ENCODE data around the gene TICAM2.
A peak's percentile ranks its signal among the peaks of the same experiment; 100 is the strongest.

Gene TICAM2

DNA sequence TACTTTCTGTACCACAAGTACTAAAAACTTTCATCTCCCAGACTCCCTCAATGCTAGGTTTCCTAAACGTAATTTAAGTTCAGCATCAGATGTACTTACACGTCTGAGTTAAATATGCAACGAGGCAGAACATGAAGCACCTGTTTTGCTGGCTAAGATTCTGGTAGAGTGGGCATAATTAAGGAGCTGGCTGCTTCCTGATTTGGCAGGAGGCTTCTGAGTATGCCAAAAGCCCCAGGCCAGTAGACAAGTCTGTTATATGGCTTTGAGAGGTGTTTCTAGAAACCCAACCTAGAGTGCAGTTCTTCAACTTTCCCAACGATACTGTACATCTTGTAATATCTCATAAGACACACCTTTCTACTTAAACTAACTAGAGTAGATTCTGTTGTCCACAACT lies 13.6 kb downstream of the TICAM2 start:
- Histone ChIP-seq H3K36me3 (ENCODE audit: control insufficient read depth in 2 of 2, insufficient read depth in 1 of 2, low read length in 2 of 2) (no peaks in the 10 kb centered on the region), H3K9me3 (ENCODE audit: control insufficient read depth, insufficient read depth, low read depth, low read length) (no peaks in the 10 kb centered on the region), H3K4me3 (ENCODE audit: low read depth, low read length) (no peak overlapping the region), H3K4me1 (ENCODE audit: control insufficient read depth, insufficient read depth, low read length) (no peaks in the 10 kb centered on the region), H3K27ac (ENCODE audit: extremely low read depth, low read depth, low read length) (no peak overlapping the region)
- ChIA-PET CTCF (interaction anchor here (0.7 to 5.2 kb wide), 4 partner anchors 14 to 279 kb away, joined by 3 to 23 read pairs (median 5); no protein-coding TSS in a partner anchor), POLR2A (no interaction called here)
- TF ChIP-seq ZSCAN23 (tag by site-specific recombination; IDR thresholded peaks at IDR 0.05) (no peak), KLF7 (tag by site-specific recombination; IDR thresholded peaks at IDR 0.05; ENCODE audit: borderline replicate concordance) (no peak), ZNF76 (tag by site-specific recombination; IDR thresholded peaks at IDR 0.05; ENCODE audit: borderline replicate concordance, low read depth) (no peak)

DNA sequence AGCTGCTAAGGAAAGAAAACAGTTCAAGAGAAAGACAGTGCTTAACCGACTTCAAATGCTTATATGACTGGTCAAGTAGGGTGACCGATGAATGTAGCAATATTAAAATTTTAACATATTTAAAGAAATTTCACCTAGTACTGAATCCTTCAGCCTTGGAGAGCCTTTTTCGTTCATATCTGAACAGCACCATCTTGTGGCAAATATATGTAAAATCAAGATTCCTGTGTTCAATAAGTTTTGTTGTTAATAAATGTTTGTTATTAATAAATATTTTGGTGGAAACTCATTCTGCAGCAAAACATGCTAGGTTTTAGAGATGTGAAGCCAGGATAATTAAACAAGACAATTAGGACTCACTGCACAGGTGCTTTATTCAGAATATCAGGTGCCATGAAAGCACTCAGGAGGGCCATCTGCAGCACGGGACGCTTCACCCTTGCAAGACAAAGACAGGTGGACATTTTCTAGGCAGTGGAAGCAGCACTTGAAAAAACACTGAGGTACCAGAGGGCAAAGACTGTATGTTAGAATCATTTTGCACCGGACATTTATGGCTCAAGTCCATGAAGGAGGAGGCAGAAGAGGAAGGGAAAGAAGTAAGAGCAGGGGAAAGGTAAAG lies 15.6 kb downstream of the TICAM2 start:
- ChIA-PET POLR2A (no interaction called here), CTCF (interaction anchor here (0.9 to 5.2 kb wide), 2 partner anchors 14 to 277 kb away, joined by 5 to 23 read pairs; no protein-coding TSS in a partner anchor)
- Histone ChIP-seq H3K9me3 (ENCODE audit: control insufficient read depth, insufficient read depth, low read depth, low read length) (no peaks in the 10 kb centered on the region), H3K27ac (ENCODE audit: extremely low read depth, low read depth, low read length) (no peak overlapping the region), H3K4me3 (ENCODE audit: low read depth, low read length) (no peak overlapping the region), H3K4me1 (ENCODE audit: control insufficient read depth, insufficient read depth, low read length) (no peaks in the 10 kb centered on the region), H3K36me3 (ENCODE audit: control insufficient read depth in 2 of 2, insufficient read depth in 1 of 2, low read length in 2 of 2) (no peaks in the 10 kb centered on the region)
- TF ChIP-seq ZNF654 (tag by site-specific recombination; IDR thresholded peaks at IDR 0.05; ENCODE audit: low read depth) = peak; percentile 53
- TF ChIP-seq, protein P1, sequence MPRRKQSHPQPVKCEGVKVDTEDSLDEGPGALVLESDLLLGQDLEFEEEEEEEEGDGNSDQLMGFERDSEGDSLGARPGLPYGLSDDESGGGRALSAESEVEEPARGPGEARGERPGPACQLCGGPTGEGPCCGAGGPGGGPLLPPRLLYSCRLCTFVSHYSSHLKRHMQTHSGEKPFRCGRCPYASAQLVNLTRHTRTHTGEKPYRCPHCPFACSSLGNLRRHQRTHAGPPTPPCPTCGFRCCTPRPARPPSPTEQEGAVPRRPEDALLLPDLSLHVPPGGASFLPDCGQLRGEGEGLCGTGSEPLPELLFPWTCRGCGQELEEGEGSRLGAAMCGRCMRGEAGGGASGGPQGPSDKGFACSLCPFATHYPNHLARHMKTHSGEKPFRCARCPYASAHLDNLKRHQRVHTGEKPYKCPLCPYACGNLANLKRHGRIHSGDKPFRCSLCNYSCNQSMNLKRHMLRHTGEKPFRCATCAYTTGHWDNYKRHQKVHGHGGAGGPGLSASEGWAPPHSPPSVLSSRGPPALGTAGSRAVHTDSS (tag by site-specific recombination; IDR thresholded peaks at IDR 0.05) = no peak

DNA sequence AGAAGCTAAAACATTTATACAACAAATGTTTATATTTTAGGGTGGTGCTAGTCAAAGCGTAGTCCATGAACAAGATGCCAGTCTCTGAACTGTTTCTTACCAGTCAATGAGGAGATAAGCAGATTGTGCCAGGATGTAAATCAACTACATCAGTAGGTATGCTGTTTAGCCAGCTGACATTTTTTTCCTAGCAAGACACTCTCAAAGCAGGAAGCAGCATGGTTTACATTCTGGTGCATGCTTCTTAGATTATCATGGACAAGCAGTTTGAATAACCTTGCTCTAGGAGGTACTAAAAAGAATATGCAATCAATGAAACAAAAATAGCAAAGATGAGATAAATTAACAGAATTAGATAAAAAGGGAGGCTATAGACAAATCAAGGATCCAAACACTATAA lies 17.0 kb downstream of the TICAM2 start:
- no peak for TF ChIP-seq ZXDB (tag by site-specific recombination; IDR thresholded peaks at IDR 0.05)
- TF ChIP-seq SP7 (tag by site-specific recombination; IDR thresholded peaks at IDR 0.05) = no peak
- TF ChIP-seq, protein P2, sequence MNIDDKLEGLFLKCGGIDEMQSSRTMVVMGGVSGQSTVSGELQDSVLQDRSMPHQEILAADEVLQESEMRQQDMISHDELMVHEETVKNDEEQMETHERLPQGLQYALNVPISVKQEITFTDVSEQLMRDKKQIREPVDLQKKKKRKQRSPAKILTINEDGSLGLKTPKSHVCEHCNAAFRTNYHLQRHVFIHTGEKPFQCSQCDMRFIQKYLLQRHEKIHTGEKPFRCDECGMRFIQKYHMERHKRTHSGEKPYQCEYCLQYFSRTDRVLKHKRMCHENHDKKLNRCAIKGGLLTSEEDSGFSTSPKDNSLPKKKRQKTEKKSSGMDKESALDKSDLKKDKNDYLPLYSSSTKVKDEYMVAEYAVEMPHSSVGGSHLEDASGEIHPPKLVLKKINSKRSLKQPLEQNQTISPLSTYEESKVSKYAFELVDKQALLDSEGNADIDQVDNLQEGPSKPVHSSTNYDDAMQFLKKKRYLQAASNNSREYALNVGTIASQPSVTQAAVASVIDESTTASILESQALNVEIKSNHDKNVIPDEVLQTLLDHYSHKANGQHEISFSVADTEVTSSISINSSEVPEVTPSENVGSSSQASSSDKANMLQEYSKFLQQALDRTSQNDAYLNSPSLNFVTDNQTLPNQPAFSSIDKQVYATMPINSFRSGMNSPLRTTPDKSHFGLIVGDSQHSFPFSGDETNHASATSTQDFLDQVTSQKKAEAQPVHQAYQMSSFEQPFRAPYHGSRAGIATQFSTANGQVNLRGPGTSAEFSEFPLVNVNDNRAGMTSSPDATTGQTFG (tag by site-specific recombination; IDR thresholded peaks at IDR 0.05; ENCODE audit: borderline replicate concordance) = no peak
- no peak for TF ChIP-seq ZNF600 (tag by site-specific recombination; IDR thresholded peaks at IDR 0.05)
- no peak for TF ChIP-seq ZNF16 (tag by site-specific recombination; IDR thresholded peaks at IDR 0.05; ENCODE audit: low read depth)
- no peak for TF ChIP-seq ZNF501 (tag by site-specific recombination; IDR thresholded peaks at IDR 0.05)
- no peak for TF ChIP-seq ZNF837 (tag by site-specific recombination; IDR thresholded peaks at IDR 0.05)
- no peak for TF ChIP-seq KLF9 (tag by site-specific recombination; IDR thresholded peaks at IDR 0.05; ENCODE audit: low read depth)
- TF ChIP-seq ZNF121 (tag by site-specific recombination; IDR thresholded peaks at IDR 0.05) = no peak
- TF ChIP-seq ZNF221 (tag by site-specific recombination; IDR thresholded peaks at IDR 0.05; ENCODE audit: borderline replicate concordance) = no peak
- no peak for TF ChIP-seq GLIS2 (tag by site-specific recombination; IDR thresholded peaks at IDR 0.05)
- TF ChIP-seq ZBTB17 (tag by site-specific recombination; IDR thresholded peaks at IDR 0.05) = no peak
- TF ChIP-seq, protein P3, sequence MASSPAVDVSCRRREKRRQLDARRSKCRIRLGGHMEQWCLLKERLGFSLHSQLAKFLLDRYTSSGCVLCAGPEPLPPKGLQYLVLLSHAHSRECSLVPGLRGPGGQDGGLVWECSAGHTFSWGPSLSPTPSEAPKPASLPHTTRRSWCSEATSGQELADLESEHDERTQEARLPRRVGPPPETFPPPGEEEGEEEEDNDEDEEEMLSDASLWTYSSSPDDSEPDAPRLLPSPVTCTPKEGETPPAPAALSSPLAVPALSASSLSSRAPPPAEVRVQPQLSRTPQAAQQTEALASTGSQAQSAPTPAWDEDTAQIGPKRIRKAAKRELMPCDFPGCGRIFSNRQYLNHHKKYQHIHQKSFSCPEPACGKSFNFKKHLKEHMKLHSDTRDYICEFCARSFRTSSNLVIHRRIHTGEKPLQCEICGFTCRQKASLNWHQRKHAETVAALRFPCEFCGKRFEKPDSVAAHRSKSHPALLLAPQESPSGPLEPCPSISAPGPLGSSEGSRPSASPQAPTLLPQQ (tag by site-specific recombination; IDR thresholded peaks at IDR 0.05) = no peak
- no peak for TF ChIP-seq SCRT2 (tag by site-specific recombination; IDR thresholded peaks at IDR 0.05)
- TF ChIP-seq ZIC2 (tag by site-specific recombination; IDR thresholded peaks at IDR 0.05) = no peak
- no peak for TF ChIP-seq ZSCAN30 (tag by site-specific recombination; IDR thresholded peaks at IDR 0.05)
- TF ChIP-seq ZNF391 (tag by site-specific recombination; IDR thresholded peaks at IDR 0.05; ENCODE audit: borderline replicate concordance, low read depth) = no peak
- TF ChIP-seq GLI2 (tag by site-specific recombination; IDR thresholded peaks at IDR 0.05; ENCODE audit: borderline replicate concordance, low read depth) = no peak
- TF ChIP-seq ZNF157 (tag by site-specific recombination; IDR thresholded peaks at IDR 0.05) = no peak
- no peak for TF ChIP-seq MEIS1 (CRISPR knock-in tag; IDR thresholded peaks at IDR 0.05; ENCODE audit: borderline replicate concordance)
- no peaks in the 10 kb centered on the region for H3K9me3 ChIP-seq (ENCODE audit: control insufficient read depth, insufficient read depth, low read depth, low read length)
- H3K4me1 ChIP-seq (ENCODE audit: control insufficient read depth, insufficient read depth, low read length) = no peaks in the 10 kb centered on the region
- CTCF ChIA-PET = interaction anchor here (1.2 kb wide), 1 partner anchor 275 kb away, joined by 5 read pairs; no protein-coding TSS in a partner anchor
- H3K4me3 ChIP-seq (ENCODE audit: low read depth, low read length) = no peak overlapping the region
- H3K36me3 ChIP-seq (ENCODE audit: control insufficient read depth in 2 of 2, insufficient read depth in 1 of 2, low read length in 2 of 2) = no peaks in the 10 kb centered on the region
- H3K27ac ChIP-seq (ENCODE audit: extremely low read depth, low read depth, low read length) = no peak overlapping the region
- POLR2A ChIA-PET = no interaction called here

Measured in HEK293 (cell line).